Nephron (organoid): Measurements from ENCODE around the gene RFX2.
A peak's percentile ranks its signal among the peaks of the same experiment; 100 is the strongest.

Experiments used
- H3K27ac Mint-ChIP-seq, 3 experiments: 2 replicates each; pipeline ENCODE4 v1.8.0; 2020; ENCODE audit warnings: mixed read lengths in 3 of 3, mild to moderate bottlenecking in 2 of 3, moderate library complexity in 1 of 3
- H3K27me3 Mint-ChIP-seq: 2 replicates; pipeline ENCODE4 v1.8.0; 2021; ENCODE audit warnings: low read depth, mild to moderate bottlenecking, moderate library complexity, mixed read lengths
- H3K36me3 Mint-ChIP-seq: 2 replicates; pipeline ENCODE4 v1.8.0; 2020; ENCODE audit warnings: low read depth, mixed read lengths
- H3K4me1 Mint-ChIP-seq: 2 replicates; pipeline ENCODE4 v1.8.0; 2020; ENCODE audit warnings: mixed read lengths
- H3K4me3 Mint-ChIP-seq, 3 experiments: 2 replicates each; pipeline ENCODE4 v1.8.0; 2020; ENCODE audit warnings: mild to moderate bottlenecking in 3 of 3, mixed read lengths in 3 of 3, moderate library complexity in 2 of 3
- H3K9me3 Mint-ChIP-seq: 2 replicates; pipeline ENCODE4 v1.8.0; 2020; ENCODE audit warnings: mixed read lengths
- TF ChIP-seq, protein P1 (sequence below), 3 experiments: fragments of 200-600 bp; sonication (generic); IDR thresholded peaks; one replicate each; pipeline ENCODE4 v1.5.0; 2021; ENCODE audit warnings: antibody characterized with exemption in 3 of 3; ENCODE audit not compliant: unreplicated experiment in 3 of 3

RFX2 gene

GRCh38 chr19:6015841-6016545, 94.3 kb downstream of the RFX2 start:
- no peaks in the 10 kb centered on the region for H3K36me3 Mint-ChIP-seq
- H3K27ac Mint-ChIP-seq: no peak overlapping the region
- H3K9me3 Mint-ChIP-seq: no peaks in the 10 kb centered on the region
- no peaks in the 10 kb centered on the region for H3K4me1 Mint-ChIP-seq
- no peak overlapping the region for H3K4me3 Mint-ChIP-seq
- TF ChIP-seq, protein P1, sequence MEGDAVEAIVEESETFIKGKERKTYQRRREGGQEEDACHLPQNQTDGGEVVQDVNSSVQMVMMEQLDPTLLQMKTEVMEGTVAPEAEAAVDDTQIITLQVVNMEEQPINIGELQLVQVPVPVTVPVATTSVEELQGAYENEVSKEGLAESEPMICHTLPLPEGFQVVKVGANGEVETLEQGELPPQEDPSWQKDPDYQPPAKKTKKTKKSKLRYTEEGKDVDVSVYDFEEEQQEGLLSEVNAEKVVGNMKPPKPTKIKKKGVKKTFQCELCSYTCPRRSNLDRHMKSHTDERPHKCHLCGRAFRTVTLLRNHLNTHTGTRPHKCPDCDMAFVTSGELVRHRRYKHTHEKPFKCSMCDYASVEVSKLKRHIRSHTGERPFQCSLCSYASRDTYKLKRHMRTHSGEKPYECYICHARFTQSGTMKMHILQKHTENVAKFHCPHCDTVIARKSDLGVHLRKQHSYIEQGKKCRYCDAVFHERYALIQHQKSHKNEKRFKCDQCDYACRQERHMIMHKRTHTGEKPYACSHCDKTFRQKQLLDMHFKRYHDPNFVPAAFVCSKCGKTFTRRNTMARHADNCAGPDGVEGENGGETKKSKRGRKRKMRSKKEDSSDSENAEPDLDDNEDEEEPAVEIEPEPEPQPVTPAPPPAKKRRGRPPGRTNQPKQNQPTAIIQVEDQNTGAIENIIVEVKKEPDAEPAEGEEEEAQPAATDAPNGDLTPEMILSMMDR (IDR thresholded peaks at IDR 0.05; ENCODE audit: unreplicated experiment in 3 of 3): no peak
- no peaks in the 10 kb centered on the region for H3K27me3 Mint-ChIP-seq

DNA sequence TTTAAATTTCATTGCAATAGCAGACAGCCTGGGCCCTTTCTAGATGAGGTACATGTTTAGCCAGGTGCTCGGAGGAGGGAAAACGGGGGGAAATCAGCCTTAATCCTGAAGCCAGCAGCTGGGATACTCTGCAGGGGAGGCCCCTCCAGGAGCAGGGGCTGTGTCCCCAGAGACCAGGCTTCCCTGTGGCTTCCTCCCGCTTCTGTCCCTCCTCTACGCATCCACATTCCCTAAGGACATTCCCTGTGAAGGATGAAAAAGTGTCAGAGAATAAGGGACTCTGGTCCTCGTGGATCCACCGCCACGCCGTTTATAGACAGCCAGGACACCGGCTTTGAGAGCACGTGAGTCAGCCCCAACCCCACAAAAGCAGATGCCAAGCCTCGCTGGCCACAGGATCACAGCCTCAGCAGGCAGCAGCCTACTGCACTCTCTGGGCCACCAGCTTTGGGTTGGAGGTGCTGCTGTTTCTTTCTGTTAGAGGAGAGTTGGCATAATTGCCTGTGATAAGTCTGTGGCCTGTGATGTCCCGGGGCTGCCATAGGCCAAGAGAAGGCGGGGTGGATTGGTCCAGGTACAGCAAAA, 95.7 kb downstream of the RFX2 start:
- H3K4me1 Mint-ChIP-seq: no peaks in the 10 kb centered on the region
- peaks cover 3% of the 10 kb centered on the region for H3K36me3 Mint-ChIP-seq
- no peaks in the 10 kb centered on the region for H3K27me3 Mint-ChIP-seq
- H3K27ac Mint-ChIP-seq: no peak overlapping the region
- H3K9me3 Mint-ChIP-seq: no peaks in the 10 kb centered on the region
- H3K4me3 Mint-ChIP-seq: no peak overlapping the region
- TF ChIP-seq, protein P1 (IDR thresholded peaks at IDR 0.05; ENCODE audit: unreplicated experiment in 3 of 3): no peak

- Mint-ChIP-seq H3K36me3 (peaks cover 5% of the 10 kb centered on the region), H3K9me3 (no peaks in the 10 kb centered on the region), H3K4me1 (no peaks in the 10 kb centered on the region), H3K27ac (peak overlapping the region in 1 of 3 experiments; percentile 26), H3K4me3 (no peak overlapping the region), H3K27me3 (no peaks in the 10 kb centered on the region)
- TF ChIP-seq, protein P1 (IDR thresholded peaks at IDR 0.05; ENCODE audit: unreplicated experiment in 3 of 3): no peak
These were observed 97.7 kb downstream of the RFX2 start for GRCh38 chr19:6012426-6013170.

GRCh38 chr19:6011794-6012193, 98.5 kb downstream of the RFX2 start:
- no peak overlapping the region for H3K4me3 Mint-ChIP-seq
- TF ChIP-seq, protein P1 (IDR thresholded peaks at IDR 0.05; ENCODE audit: unreplicated experiment in 3 of 3): no peak
- no peaks in the 10 kb centered on the region for H3K27me3 Mint-ChIP-seq
- peaks cover 8% of the 10 kb centered on the region for H3K36me3 Mint-ChIP-seq
- H3K9me3 Mint-ChIP-seq: no peaks in the 10 kb centered on the region
- no peaks in the 10 kb centered on the region for H3K4me1 Mint-ChIP-seq
- H3K27ac Mint-ChIP-seq: no peak overlapping the region

DNA sequence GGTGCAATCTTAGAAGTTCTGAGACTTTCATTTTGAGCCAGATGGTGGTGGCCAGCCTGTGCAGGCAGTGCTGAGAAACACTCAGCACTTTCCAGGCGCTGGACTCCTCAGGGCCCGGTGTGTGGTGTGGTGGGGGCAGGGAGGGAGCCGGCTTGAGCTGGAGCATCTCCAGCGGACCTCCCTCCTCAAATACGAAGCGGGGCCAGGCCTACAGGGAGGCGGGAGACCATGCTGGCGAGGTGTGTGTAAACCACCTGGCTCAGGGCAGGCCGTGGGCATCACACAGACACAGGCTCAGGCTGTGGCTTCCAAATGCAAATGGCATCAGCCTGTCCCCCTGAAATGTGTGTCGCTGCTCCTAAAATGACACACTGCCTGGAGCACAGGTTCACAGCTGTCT, 99.1 kb downstream of the RFX2 start:
- H3K36me3 Mint-ChIP-seq: peaks cover 8% of the 10 kb centered on the region
- H3K9me3 Mint-ChIP-seq: no peaks in the 10 kb centered on the region
- no peaks in the 10 kb centered on the region for H3K27me3 Mint-ChIP-seq
- no peak overlapping the region for H3K4me3 Mint-ChIP-seq
- H3K27ac Mint-ChIP-seq: no peak overlapping the region
- TF ChIP-seq, protein P1 (IDR thresholded peaks at IDR 0.05; ENCODE audit: unreplicated experiment in 3 of 3): no peak
- H3K4me1 Mint-ChIP-seq: no peaks in the 10 kb centered on the region
